Islet precursor cell (in vitro differentiated cells): ENCODE measurements around the gene OR2V1.
"Not testable (repeated sequence)": the region's sequence is repeated elsewhere in the genome, so short reads cannot be mapped to it uniquely, and the experiment has no call there.

ENCODE experiments used
- DNase-seq: peaks from one replicate; pipeline ENCODE4 v3.0.0-alpha.2; 2018

The OR2V1 gene

GRCh38 chr5:181159286-181160151 lies 28.6 kb upstream of the OR2V1 start:
- peak; percentile 92 for DNase-seq

DNA sequence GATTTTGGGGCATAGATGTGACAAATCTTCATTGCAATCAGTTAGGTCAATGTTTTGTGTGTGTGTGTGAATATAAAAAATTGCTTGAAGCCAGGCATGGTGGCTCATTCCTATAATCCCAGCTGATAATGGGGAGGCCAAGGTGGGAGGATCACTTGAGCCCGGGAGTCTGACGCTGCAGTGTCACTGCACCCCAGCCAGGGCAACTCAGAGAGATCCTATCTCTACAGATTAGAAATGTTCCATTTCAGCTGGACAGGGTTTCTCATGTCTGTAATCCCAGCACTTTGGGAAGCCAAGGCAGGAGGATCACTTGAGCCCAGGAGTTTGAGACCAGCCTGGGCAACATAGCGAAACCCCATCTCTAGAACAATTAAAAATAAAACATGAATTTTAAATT lies 27.9 kb upstream of the OR2V1 start:
- no peak for DNase-seq

DNA sequence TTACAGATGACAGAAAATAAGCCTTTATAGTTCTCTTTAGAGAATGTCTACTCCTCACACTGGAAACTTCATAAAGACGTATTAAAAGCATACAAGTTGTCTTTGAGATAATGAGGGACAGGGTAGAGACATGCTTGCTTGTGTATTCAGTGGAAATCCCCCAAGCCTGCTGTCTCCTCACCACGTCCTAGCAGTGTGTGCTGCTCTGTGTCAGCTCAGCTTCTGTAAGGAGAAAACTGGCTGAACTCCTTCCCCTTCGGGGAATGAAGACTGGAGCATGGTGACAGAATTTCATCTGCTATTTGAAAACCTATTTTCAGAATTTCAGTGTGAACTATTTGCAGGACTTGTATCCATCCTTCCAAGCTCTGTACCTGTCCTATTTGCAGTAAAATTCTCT lies 25.8 kb upstream of the OR2V1 start:
- no peak for DNase-seq

DNA sequence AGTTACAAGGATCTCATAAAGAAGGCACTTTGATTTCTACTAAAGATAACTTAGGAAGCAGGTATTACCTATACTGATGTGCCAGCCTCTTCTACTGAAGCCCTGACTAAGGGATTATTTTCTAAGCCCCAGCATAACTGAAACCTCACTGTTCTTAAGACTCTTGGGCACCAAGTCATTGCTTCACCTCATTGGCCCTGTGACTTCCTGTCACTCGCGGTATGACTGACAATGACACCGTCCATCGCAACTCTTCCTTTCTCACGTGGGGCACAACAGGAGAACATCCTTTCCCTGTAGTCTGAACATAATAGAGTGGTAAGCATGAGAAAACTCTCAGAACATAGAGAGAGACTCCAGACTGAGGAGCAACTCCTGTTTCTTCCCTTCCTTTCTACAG lies 22.8 kb upstream of the OR2V1 start:
- no peak for DNase-seq

DNA sequence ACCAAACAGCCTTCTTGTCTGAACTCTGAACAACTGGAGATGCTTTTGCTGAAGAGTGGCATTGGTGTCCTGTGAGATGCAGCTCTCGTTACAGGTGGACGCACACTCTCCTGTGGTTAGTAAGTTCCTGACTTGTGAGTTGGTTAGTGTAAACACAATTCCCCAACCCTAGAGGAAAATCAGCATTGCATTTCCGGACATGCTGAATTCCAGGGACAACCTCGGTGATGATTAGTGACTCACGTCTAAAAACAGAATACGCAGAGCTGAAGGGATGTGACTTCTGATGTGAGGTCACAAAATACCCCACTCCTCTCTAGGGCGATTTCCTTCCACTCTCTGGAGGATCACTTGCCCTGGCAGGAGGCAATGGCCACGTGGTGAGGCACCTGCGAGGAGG lies 21.4 kb upstream of the OR2V1 start:
- DNase-seq, result no peak

GRCh38 chr5:181151146-181151545 lies 20.2 kb upstream of the OR2V1 start:
- DNase-seq, result no peak

GRCh38 chr5:181149806-181150733 lies 19.1 kb upstream of the OR2V1 start:
- no peak for DNase-seq

DNA sequence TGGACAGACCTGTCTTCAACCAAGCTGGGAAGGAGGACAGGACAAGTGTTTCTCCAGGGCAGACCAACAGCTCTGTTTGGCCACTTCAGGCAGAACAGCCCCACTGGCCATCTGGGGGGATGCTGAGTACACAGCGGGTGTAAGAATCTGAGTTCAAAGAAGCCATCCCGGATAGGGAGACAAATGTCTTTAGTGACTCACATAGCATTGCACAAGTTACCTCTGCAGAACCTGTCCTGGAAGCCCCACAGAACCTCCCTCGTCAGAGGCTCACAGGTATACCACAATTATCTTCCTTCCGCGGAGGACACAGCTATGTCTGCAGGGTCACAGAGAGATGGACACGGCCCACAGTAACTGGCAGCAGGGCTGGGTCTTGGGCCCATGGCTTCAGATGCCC lies 18.4 kb upstream of the OR2V1 start:
- no peak for DNase-seq

GRCh38 chr5:181146927-181147636 lies 16.1 kb upstream of the OR2V1 start, which contains the start of gene OR2V2:
TSS of gene OR2V2 (plus strand) at chr5:181147586. CDS start at chr5:181154943, 7,357 bp downstream.
- not testable (repeated sequence) for DNase-seq

- DNase-seq, result no peak
These were observed 14.2 kb upstream of the OR2V1 start for GRCh38 chr5:181145133-181145532.

- no peak for DNase-seq
These were observed 11.1 kb upstream of the OR2V1 start for GRCh38 chr5:181142054-181142453.

DNA sequence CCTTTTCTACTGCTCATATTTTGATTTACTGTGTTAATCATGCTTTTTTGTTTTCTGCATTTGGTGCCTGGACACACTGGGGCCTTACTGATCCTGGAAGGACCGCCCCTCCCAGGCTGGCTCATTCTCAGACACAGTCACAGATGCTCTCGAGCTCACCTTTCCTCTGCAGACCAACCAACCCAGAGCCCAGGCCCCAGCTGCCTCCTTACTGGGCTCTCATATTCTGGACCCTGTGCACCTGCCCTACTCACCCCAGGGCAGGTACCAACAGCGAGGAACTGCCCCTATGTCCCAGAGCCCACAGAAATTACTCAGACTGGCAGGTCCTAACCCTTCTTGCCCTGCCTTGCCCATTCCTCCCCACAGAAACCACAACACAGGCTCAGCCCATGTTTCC lies 9.8 kb upstream of the OR2V1 start:
- no peak for DNase-seq

DNA sequence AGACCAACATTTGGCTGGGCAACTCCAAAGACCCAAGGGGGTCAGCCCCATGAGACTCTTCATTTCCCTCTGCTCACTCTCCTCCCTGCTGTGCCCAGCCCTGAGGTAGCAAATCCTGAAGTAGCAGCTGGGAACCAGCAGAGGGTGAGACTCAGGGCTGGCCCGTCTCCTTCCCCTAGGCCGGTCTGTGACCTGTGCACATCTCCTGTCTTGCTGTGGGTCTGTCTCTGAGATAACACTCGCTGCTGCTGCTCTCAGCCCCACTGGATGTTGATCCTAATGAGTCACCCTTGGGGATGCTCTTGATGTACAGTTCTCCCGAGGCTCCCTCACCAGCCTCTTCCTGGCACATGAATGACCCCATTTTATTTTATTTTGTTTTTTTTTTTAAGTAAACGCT lies 7.3 kb upstream of the OR2V1 start:
- no peak for DNase-seq

GRCh38 chr5:181136361-181136955 lies 5.5 kb upstream of the OR2V1 start:
- no peak for DNase-seq

GRCh38 chr5:181134259-181134658 lies 3.3 kb upstream of the OR2V1 start:
- no peak for DNase-seq

GRCh38 chr5:181133610-181134231 lies 2.8 kb upstream of the OR2V1 start:
- no peak for DNase-seq

DNA sequence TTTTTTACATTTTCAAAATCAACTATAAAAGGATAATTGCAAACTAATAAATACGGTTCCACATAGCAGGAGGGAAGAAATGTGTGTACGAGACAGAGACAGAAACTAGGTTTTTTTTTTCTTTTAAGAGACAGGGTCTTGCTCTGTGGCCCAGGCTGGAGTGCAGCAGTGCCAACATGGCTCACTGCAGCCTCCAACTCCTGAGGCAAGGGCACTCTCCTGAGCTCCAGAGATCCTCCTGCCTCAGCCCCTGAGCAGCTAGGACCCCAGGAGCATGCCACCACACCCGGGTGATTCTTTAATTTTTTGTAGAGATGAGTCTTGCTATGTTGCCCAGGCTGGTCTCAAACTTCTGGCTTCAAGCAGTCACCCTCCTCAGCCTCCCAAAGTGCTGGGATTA lies 2.1 kb upstream of the OR2V1 start:
- no peak for DNase-seq

DNA sequence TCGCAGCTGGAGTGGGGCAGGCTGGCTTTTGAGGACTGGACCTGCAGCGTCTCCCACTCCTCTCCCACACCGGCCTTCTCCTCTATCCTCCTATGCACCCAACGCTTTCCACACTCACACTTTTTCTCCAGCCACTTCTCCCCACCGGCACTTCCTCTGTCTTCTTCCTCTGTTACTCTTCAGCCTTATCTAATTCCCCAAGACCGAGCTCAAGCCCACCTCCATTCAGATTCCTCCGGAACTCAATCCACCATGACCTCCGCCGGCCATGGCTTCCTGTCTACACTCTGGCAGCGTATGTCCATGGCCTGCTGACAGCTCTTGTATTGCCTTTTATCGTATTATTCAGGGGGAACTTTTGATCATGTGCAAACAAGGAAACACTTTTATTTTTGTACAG lies 545 bp upstream of the OR2V1 start:
- no peak for DNase-seq

- not testable (repeated sequence) for DNase-seq
These were observed 888 bp downstream of the OR2V1 start for GRCh38 chr5:181130081-181130480.

DNA sequence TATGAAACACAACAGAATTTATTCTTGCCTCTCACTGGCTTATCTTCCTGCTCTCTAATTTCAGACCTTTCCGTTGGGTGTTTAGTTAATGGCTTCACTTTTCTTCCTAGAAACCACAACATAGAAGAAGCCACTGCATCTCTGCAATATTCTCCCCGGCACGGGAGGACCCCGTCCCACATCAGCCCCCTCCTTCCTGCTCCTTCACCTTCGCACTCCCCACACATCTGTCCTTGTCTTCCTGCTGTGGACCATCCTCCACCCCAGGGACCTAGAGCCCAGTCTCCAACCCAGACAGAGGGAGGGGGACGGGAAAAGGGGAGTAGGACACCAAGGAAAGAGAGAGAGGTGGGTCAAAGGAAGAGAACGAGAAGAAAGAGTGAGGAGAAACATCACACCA lies 1.4 kb downstream of the OR2V1 start:
- no peak for DNase-seq

DNA sequence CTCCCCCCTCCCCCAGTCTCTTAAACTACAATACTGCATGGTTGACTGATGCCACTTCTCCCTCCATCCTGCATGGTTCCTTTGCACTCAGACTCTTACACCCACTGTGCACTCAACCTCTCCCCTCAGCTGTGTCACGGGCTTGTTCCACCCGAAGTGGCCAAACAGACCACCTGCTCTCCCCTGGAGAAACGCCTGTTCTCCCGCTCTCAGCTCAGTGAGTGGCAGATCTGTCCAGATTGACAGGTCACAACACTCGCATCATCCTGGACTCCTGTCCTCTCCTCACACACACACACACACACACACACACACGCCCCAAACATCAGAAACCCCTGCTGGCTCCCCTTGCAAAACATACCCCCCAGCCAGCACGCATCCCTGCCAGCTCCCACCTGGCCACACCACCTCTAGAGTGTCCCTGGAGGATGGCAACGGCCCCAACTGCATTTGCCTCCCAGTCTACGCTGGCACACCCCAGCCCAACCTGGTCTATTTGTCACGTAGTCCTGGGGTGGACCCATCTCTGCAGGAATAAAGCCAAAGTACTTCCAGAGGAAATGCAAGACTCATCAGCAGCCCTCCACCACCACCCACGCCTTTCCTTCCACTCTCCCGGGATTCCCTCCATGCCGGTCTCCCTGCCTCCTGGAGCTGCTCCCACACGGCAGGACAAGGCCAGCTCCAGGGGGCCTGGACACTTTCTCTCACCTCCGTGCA lies 2.9 kb downstream of the OR2V1 start:
- no peak for DNase-seq

DNA sequence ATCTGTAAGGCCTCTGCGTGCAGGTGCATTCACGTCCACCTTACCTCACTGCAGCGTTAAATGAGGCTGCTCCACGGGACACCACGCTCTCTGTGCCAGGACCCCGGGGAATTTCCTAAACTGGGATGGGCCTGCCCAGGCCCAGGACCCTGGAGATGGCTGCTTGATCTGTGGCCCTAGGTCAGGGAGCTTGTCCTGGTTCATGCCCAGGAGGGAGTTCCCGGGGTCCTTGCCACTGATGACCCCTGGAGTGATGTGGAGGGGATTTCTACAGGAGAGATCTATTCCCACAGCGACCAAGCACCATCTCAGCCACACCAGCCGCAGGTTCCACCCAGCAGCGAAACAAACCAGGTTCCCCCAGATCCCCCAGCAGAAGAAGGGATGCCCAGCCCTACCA lies 3.5 kb downstream of the OR2V1 start:
- DNase-seq, result peak; percentile 22
